GM19438 (cell line): Measurements from ENCODE around the gene TESK2.
"Not testable (repeated sequence)": the region's sequence is repeated elsewhere in the genome, so short reads cannot be mapped to it uniquely, and the experiment has no call there.

Experiments
- ATAC-seq: cut with Tn5 transposase; IDR thresholded peaks from one replicate; pipeline ENCODE4 v1.9.1; 2021; ENCODE audit warnings: low read depth; ENCODE audit not compliant: unreplicated experiment

TESK2 gene, protein sequence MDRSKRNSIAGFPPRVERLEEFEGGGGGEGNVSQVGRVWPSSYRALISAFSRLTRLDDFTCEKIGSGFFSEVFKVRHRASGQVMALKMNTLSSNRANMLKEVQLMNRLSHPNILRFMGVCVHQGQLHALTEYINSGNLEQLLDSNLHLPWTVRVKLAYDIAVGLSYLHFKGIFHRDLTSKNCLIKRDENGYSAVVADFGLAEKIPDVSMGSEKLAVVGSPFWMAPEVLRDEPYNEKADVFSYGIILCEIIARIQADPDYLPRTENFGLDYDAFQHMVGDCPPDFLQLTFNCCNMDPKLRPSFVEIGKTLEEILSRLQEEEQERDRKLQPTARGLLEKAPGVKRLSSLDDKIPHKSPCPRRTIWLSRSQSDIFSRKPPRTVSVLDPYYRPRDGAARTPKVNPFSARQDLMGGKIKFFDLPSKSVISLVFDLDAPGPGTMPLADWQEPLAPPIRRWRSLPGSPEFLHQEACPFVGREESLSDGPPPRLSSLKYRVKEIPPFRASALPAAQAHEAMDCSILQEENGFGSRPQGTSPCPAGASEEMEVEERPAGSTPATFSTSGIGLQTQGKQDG

DNA sequence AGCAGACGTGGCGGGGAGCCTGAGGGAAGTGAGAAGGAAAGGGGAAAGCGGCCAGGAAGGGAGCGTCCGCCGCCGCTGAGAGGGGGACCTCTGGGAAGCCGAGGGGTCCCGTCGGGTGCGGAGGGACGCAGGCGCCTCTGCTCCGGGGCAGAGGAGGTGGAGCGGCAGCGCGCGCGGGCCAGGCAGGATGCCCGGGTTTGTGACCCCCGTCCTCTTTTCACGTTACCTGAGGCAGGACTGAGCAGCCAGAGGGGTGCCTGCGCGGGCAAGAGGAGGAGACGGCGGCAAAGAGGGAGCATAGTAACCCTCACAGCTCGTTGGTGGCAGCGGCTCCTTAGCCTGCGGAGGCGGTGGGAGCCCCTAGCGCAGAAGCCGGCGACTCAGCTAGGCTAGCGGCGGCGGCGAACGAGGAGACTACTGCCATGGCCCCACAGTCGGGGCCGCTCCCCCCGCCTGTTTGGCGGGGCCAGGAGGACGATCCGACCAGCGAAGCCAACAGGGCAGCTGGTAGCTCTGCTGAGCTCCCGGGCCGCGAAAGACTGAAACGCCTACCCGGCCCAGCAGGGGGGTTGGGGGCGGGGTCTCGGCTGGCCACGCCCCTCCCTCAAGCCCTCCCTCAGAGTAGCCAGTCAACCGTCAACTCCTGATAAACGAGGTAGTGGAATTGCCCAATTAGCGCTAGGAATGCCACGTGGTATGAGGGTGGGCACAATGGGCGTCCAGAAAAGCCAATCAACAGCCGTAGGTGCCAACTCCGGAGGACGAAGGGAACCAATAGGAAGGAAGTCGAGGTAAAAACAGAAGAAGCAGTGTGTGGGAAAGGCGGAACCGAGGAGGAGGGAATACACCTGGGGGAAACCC lies at the start of gene TESK2:
Gene TESK2 (minus strand): TSS at position 538 of the 861 bp plus-strand sequence. CDS start 33,378 bp downstream, outside the sequence.
- peak; percentile 80 for ATAC-seq

DNA sequence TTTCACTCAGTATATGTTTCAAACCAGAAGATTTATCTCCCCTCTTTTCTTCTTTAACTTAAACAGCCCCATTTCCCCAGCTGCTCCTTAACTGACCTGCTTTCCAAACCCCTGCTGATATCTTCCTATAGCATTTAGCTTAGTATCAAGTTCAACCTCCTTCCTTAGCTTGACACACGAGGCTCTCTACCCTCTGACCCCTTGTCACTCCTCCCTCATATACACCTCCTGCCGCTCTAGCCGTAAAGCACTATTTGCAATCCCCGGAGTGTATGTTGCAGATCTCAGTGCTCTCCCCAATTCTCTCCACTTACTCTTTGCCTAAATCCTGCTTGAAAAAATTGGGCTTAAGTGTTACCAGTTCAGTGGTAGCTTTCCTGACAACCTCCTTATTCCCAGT lies 45.9 kb upstream of the TESK2 start:
- no peak for ATAC-seq

DNA sequence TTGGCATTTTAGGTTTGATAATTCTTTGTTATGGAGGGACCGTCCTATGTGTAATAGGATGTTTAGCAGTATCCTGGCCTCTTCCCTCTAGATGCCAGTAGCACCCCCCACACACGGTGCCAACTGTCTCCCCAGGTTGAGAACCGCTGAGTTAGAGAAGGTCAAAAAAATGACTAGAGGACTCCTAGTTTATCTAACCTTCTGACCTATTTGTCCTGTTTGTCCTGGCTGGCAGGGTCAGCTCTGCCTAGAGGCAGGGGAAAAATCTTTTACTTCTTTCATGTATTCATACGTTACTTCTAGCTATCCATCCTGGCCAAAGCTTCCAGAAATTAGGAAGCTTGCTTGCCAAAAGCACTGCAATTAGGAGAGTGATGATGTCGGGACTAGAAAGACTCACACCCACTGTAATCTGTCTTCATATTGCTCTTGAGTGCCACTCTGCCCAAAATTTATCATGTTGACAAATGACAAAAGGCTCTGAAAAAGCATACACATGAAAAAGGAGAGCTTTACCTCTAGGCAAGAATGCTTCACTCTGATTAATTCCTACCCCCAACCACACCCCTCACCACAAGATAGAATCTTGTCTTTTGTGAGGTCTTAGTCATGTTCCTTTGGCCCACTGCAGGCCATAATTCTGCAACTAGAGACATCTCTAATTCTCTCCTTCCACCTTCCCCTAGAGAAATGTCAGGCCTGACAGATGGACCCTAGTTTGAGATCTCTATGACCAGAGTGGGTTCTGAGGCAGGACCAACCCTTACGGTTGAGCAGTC lies 45.2 kb upstream of the TESK2 start:
- ATAC-seq, result no peak

DNA sequence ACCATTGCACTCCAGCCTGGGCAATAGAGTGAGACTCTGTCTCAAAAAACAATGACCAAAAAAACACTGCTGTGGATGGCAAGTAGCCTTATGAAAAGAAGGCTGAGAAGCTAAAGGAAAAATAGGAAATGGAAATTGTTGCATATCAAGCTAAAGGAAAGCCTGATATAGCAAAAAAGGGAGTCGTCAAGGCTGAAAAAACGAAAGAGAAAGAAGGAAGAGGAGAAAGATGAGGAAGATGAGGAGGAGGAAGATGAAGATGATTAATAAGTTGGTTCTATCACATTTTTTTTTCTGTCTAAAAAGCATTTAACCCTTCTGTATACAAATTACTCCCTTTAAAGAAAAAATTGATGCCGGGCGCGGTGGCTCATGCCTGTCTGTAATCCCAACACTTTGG lies 40.9 kb upstream of the TESK2 start:
- ATAC-seq, result no peak

DNA sequence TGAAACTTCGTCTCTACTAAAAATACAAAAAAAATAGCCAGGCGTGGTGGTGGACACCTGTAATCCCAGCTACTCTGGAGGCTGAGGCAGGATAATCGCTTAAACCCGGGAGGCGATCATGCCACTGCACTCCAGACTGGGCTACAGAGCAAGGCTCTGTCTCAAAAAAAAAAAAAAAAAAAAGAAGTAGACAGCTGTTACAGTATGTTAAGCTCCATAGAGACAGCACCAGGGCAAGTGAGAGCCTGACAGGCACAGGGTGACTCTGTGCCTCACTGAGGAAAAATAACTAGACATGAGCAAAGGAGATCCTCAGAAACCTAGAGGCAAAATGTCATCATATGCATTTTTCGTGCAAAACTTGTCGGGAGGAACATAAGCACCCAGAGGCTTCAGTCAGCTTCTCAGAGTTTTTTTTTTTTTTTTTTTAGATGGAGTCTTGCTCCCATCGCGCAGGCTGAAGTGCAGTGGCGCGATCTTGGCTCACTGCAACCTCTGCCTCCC lies 39.7 kb upstream of the TESK2 start:
- no peak for ATAC-seq

DNA sequence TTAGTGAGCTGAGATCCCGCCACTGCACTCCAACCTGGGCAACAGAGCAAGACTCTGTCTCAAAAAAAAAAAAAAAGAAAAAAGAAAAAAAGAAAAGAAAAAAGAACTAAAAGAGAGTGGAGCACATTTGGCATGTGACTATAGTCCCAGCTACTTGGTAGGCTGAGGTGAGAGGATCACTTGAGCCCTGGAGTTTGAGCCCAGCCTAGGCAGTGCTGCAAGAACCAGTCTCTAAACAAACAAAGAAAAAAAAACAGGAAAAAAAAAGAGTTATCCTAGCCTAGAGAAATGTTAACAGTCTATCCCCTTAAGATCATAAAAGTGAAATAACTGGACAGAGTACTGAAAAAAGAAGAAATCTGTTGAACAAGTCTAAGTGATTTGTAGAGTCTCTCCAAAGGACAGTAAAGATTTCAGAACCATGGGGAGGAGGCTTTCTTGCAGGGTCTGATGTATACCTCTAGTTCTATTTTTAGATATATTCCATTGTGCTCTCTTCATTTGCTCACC lies 35.2 kb upstream of the TESK2 start:
- ATAC-seq, result no peak

DNA sequence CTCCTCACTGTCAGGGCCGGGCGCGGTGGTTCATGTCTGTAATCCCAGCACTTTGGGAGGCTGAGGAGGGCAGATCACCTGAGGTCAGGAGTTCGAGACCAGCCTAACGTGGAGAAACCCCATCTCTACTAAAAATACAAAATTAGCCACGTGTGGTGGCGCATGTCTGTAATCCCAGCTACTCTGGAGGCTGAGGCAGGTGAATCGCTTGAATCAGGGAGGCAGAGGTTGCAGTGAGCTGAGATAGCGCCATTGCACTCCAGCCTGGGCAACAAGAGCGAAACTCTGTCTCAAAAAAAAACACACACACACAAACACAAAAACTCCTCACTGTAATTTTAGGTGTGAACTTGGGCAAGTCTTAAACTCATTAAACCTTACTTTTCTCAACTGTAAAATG lies 33.0 kb upstream of the TESK2 start:
- ATAC-seq, result not testable (repeated sequence)

DNA sequence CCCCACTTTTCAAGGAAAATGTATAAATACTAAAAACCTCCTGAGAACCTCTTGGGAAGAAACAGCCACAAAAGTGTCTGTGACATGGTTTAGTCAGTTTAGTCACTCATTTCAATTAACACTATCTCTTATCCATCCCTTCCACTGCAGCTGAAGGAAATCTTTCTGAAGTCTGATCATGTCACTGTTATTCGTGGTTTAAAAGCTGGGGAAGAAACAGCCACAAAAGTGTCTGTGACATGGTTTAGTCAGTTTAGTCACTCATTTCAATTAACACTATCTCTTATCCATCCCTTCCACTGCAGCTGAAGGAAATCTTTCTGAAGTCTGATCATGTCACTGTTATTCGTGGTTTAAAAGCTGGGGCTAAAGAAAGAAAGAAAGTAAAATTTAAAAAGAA lies 32.6 kb upstream of the TESK2 start:
- not testable (repeated sequence) for ATAC-seq

DNA sequence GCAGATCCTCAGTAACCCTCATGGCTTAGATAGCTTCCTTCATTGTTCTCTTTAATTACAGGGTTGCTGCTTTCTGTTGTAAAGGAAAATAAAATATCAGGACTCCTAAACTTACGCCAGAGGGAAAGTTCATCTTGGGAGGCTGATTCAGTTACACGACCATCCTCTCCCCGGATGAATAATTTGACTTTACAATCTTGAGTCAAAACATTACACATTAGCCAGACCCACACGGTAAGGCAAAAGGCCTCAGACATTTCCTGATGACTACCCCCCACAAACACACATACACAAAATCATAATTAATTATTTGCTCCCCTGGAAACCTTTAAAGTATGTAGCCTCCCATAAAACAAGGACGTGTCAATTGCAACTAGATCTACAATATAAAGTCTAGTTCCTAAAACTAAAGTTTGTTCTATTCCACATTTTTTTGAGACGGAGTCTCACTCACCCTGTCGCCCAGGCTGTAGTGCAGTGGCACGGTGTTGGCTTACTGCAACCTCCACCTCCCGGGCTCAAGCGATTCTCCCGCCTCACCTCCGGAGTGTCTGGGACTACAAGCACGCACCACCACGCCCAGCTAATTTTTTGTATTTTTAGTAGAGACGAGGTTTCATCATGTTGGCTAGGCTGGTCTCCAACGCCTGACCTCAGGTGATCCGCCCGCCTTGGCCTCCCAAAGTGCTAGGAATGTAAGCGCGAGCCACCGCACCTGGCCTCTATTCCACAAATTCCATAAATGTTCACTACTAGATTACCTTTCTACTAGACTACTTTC lies 31.6 kb upstream of the TESK2 start:
- ATAC-seq, result peak; percentile 10

DNA sequence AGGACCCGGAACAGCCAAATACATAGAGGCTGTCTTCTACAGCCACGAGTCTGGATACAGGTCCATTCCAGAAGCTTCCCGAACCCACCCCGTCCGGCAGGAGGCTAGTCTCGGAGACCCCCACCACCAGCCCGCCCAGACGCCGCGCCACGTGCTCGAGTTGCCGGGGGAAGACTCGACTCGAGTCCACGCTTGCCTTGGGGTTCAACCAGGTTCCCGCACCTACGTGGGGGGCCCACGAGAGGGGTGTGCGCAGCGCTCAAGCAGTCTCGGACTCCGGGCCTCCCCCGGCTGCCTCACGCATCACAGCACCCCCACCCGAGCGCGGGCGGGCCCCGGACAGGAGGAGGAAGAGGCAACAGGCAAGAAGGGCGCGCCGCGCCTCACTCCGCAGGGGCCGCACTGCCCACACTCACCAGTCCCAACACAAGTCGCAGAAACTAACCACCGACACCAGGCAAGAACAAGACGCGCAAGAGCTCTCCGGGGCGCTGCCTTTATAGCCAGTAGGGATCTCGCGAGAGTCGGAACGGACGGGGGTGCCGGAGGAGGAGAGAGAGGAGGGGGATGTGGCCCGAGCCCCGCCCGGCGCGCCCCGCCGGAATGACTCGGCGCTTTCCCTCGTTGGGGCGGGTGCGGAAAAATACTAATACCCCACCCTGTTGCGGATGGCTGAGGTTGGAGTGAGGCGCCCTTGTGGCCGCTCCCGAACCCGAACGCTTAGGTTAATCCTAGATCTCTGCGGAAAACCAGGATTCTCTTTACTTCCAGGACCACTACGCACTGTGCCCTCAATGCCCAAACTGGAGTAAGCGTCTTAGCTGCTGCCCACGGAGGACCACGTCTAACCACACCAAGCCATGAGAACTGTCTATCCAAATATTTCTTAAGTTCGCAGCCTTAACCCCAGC lies 30.7 kb upstream of the TESK2 start, which contains the start of gene PRDX1:
Gene PRDX1 (minus strand): TSS at position 472 of the 911 bp plus-strand sequence. CDS start 2,841 bp downstream, outside the sequence.
- ATAC-seq, result peak; percentile 80

DNA sequence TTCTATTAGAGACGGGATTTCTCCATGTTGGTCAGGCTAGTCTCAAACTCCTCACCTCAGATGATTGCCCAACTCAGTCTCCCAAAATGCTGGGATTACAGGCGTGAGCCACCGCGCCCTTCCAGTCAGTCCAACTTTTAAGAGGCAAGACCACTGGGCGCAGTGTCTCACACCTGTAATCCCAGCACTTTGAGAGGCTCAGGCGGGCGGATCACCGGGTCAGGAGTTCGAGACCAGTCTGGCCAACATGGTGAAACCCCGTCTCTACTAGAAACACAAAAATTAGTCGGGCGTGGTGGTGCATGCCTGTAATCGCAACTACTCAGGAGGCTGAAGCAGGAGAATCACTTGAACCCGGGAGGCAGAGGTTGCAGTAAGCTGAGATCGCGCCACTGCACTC lies 28.8 kb upstream of the TESK2 start:
- not testable (repeated sequence) for ATAC-seq

DNA sequence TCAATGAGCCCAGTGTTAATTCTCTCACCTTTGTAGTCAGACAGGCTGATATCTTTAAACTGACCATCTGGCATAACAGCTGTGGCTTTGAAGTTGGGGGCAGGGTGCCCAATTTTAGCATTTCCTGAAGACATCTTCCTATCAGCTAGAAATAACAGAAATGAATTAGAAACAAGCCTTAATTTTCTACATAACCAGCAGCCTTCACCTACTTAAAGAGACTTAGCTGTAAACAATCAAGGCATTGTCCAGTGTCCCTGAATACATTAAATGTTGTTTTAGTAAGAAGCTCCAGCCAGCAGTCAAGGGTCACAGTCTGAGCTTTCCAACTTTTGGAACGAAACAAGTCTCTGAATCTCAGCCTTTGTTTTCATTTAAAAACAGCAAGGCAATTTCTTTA lies 27.9 kb upstream of the TESK2 start:
- no peak for ATAC-seq

DNA sequence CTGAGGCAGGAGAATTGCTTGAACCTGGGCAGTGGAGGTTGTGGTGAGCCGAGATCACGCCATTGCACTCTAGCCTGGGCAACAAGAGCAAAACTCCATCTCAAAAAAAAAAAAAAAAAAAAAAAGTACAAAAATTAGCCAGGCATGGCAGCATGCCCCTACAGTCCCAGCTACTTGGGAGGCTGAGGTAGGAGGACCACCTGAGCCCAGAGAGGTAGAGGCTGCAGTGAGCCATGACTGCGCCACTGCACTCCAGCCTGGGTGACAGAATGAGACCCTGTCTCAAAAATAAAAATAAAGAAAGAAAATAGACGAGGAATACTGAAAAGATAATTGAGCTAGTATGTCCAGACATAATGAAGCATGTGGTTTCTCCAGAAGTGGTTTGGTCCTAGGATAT lies 27.4 kb upstream of the TESK2 start:
- ATAC-seq, result not testable (repeated sequence)

DNA sequence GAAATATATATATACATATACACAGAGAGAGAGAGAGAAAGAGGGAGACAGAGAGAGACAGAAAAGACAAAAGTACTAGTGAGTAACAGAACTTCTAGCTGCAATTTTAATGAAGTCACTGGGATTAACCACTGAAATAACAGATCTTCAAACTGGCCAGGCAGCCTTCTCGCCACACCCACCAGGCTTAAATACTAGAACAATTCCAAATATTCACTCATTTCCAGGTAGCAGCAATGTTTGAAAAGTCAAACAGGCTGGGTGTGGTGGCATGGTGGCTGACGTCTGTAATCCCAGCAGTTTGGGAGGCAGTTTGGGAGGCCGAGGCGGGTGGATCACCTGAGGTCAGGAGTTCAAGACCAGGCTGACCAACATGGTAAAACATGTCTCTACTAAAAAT lies 25.5 kb upstream of the TESK2 start:
- no peak for ATAC-seq

DNA sequence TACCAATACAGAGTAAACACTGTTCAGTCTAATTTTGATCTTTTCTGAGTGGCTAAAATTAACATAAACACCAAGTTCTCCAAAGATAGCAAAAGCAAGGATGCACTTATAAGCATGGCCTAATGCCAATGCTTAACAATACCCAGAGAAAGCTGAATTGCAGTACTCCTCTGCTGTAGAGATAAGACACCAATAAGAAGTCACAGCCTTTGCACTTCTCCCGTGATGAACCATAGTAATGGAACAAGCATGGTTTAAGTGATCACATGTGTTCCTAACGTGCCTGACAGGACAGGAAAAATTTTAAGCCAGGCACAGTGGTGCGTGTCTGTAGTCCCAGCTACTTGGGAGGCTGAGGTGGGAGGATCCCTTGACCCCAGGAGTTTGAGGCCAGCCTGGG lies 25.1 kb upstream of the TESK2 start:
- no peak for ATAC-seq

DNA sequence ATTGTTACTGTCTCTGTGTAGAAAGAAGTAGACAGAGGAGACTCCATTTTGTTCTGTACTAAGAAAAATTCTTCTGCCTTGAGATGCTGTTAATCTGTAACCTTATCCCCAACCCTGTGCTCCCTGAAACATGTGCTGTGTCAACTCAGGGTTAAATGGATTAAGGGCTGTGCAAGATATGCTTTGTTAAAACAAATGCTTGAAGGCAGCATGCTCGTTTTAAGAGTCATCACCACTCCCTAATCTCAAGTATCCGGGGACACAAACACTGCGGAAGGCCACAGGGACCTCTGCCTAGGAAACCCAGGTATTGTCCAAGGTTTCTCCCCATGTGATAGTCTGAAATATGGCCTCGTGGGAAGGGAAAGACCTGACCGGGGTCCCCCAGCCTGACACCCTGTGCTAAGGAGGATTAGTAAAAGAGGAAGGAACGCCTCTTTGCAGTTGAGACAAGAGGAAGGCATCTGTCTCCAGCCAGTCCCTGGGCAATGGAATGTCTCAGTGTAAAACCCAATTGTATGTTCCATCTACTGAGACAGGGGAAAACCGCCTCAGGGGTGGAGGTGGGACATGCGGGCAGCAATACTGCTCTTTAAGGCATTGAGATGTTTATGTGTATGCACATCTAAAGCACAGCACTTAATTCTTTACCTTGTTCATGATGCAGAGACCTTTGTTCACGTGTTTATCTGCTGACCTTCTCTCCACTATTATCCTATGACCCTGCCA lies 22.7 kb upstream of the TESK2 start:
- not testable (repeated sequence) for ATAC-seq

DNA sequence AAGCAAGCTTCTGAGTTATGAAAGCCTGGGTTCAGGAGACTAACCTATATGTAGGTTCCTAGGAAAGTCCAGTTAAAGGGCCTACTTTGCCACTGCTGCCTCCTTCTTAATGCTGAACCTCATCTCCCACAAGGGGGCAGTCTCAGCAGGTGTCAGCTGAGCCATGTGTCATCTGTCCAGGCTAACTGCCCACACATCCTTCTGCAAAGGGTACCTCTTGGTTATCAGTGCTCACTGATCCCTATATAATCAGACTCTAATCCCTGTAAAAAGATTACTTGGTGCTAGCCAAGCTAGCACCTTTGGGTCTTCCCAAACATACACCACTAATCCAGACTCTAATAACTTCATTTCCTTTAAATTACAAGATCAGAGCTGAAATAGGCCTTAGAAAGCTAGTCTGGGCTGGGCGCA lies 21.7 kb upstream of the TESK2 start:
- no peak for ATAC-seq
